ENCODE measurements around the gene PLPPR1. TPM values are rescaled to one million over a fixed set of nuclear protein-coding genes. Genes with fewer than 3 reads are reported as not detected.

PLPPR1 gene
- total and polyA plus RNA-seq, 2 of the 13 experiments (the other 11 are each of a cell fraction or from before 2014, with no cell fraction given): 16.0 to 84.7 TPM

- TF ChIP-seq ZNF513 (CRISPR knock-in tag; conservative IDR thresholded peaks at IDR 0.05): no peak
- TF ChIP-seq SIX1 (CRISPR knock-in tag; IDR thresholded peaks at IDR 0.05; ENCODE audit: borderline replicate concordance): peak; percentile 38; the same call in 1 of the 2 replicates
- TF ChIP-seq KLF6 (CRISPR knock-in tag; IDR thresholded peaks at IDR 0.05): no peak
- TF ChIP-seq, protein P1, sequence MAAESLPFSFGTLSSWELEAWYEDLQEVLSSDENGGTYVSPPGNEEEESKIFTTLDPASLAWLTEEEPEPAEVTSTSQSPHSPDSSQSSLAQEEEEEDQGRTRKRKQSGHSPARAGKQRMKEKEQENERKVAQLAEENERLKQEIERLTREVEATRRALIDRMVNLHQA (CRISPR knock-in tag; IDR thresholded peaks at IDR 0.05): no peak
- no peak for TF ChIP-seq ZNF567 (CRISPR knock-in tag; IDR thresholded peaks at IDR 0.05; ENCODE audit: borderline replicate concordance)
- no peak for TF ChIP-seq ZNF274 (CRISPR knock-in tag; IDR thresholded peaks at IDR 0.05)
- TF ChIP-seq RBM39 (IDR thresholded peaks at IDR 0.05; ENCODE audit: low read depth, low read length, poor library complexity, severe bottlenecking): no peak
- TF ChIP-seq ZNF225 (CRISPR knock-in tag; IDR thresholded peaks at IDR 0.05): no peak
- no peak for TF ChIP-seq MAFF (IDR thresholded peaks at IDR 0.05; ENCODE audit: low read depth, low read length)
- TF ChIP-seq POLR2G (IDR thresholded peaks at IDR 0.05; ENCODE audit: low read depth, low read length): peak; percentile 47; the same call in 1 of the 2 replicates
- TF ChIP-seq DRAP1 (CRISPR knock-in tag; IDR thresholded peaks at IDR 0.05): peak; percentile 96
- TF ChIP-seq SIX4 (CRISPR knock-in tag; IDR thresholded peaks at IDR 0.05): peak; percentile 22; the same call in 1 of the 2 replicates
- TF ChIP-seq CHCHD3 (CRISPR knock-in tag; IDR thresholded peaks at IDR 0.05): no peak
- TF ChIP-seq TBX3 (IDR thresholded peaks at IDR 0.05; ENCODE audit: borderline replicate concordance): peak; percentile 36; the same call in 1 of the 2 replicates
- TF ChIP-seq THAP11 (CRISPR knock-in tag; IDR thresholded peaks at IDR 0.05): peak; percentile 42
- TF ChIP-seq ZNF543 (CRISPR knock-in tag; IDR thresholded peaks at IDR 0.05): no peak
- TF ChIP-seq CCDC6 (CRISPR knock-in tag; IDR thresholded peaks at IDR 0.05): 0 out of 2 replicates have a peak, but pooled peaks have one; percentile 39
- peak; percentile 65 for TF ChIP-seq NFYB (CRISPR knock-in tag; IDR thresholded peaks at IDR 0.05)
- peak; percentile 68; the same call in 1 of the 2 replicates for TF ChIP-seq TBX2 (CRISPR knock-in tag; IDR thresholded peaks at IDR 0.05; ENCODE audit: borderline replicate concordance)
- no peak for TF ChIP-seq RERE (CRISPR knock-in tag; IDR thresholded peaks at IDR 0.05; ENCODE audit: low read depth)
- peak; percentile 55; the same call in 1 of the 2 replicates for TF ChIP-seq KDM6A (CRISPR knock-in tag; IDR thresholded peaks at IDR 0.05; ENCODE audit: low read depth)
- TF ChIP-seq ZNF768 (CRISPR knock-in tag; IDR thresholded peaks at IDR 0.05): no peak
- TF ChIP-seq ZNF772 (CRISPR knock-in tag; IDR thresholded peaks at IDR 0.05): peak; percentile 40; the same call in 1 of the 2 replicates
- TF ChIP-seq SYNCRIP (IDR thresholded peaks at IDR 0.05; ENCODE audit: insufficient read depth, low read depth, low read length): no peak
- TF ChIP-seq SOX6 (IDR thresholded peaks at IDR 0.05): no peak
- peak; percentile 68 for TF ChIP-seq SOX6 (CRISPR knock-in tag; IDR thresholded peaks at IDR 0.05)
These were observed 156.3 kb downstream of the PLPPR1 start (continued) for GRCh38 chr9:101184813-101185278.
